Neuron (in vitro differentiated cells): ENCODE measurements around the gene FAF1.
"Not testable (repeated sequence)": the region's sequence is repeated elsewhere in the genome, so short reads cannot be mapped to it uniquely, and the experiment has no call there.

Experiments used
- H2AFZ ChIP-seq: one replicate; pipeline ENCODE4 v1.6.1; 2013; ENCODE audit warnings: low read depth, mild to moderate bottlenecking, inconsistent platforms, low read length, moderate library complexity
- H3K27me3 ChIP-seq: one replicate; pipeline ENCODE4 v1.6.1; 2013; ENCODE audit warnings: low read length; ENCODE audit not compliant: insufficient read depth
- H3K36me3 ChIP-seq: one replicate; pipeline ENCODE4 v1.6.1; 2013; ENCODE audit warnings: low read length; ENCODE audit not compliant: insufficient read depth
- H3K4me1 ChIP-seq: one replicate; pipeline ENCODE4 v1.6.1; 2013; ENCODE audit warnings: low read length; ENCODE audit not compliant: insufficient read depth
- H3K4me3 ChIP-seq: 2 replicates; pipeline ENCODE4 v1.5.1; 2013; ENCODE audit warnings: mild to moderate bottlenecking, low read length, moderate library complexity
- H3K9me3 ChIP-seq: one replicate; pipeline ENCODE4 v1.6.1; 2013; ENCODE audit warnings: low read length

The FAF1 gene

GRCh38 chr1:50832167-50832566 is 127.9 kb downstream of the FAF1 start:
- Histone ChIP-seq H3K9me3 (peaks cover 3% of the 10 kb centered on the region), H3K4me1 (no peaks in the 10 kb centered on the region), H2AFZ (no peak overlapping the region), H3K4me3 (no peak overlapping the region), H3K27me3 (no peaks in the 10 kb centered on the region), H3K36me3 (no peaks in the 10 kb centered on the region)

- H3K4me3 ChIP-seq, result no peak overlapping the region
- no peaks in the 10 kb centered on the region for H3K27me3 ChIP-seq
- peaks cover 3% of the 10 kb centered on the region for H3K9me3 ChIP-seq
- no peaks in the 10 kb centered on the region for H3K4me1 ChIP-seq
- no peaks in the 10 kb centered on the region for H3K36me3 ChIP-seq
- H2AFZ ChIP-seq, result no peak overlapping the region
These were observed 128.6 kb downstream of the FAF1 start for GRCh38 chr1:50831300-50832061.

GRCh38 chr1:50830621-50831020 is 129.4 kb downstream of the FAF1 start:
- Histone ChIP-seq H3K36me3 (no peaks in the 10 kb centered on the region), H3K4me1 (no peaks in the 10 kb centered on the region), H3K27me3 (no peaks in the 10 kb centered on the region), H2AFZ (no peak overlapping the region), H3K4me3 (no peak overlapping the region), H3K9me3 (peaks cover 3% of the 10 kb centered on the region)

GRCh38 chr1:50829014-50829958 is 130.8 kb downstream of the FAF1 start:
- no peaks in the 10 kb centered on the region for H3K4me1 ChIP-seq
- H3K36me3 ChIP-seq, result no peaks in the 10 kb centered on the region
- H3K27me3 ChIP-seq, result no peaks in the 10 kb centered on the region
- no peak overlapping the region for H3K4me3 ChIP-seq
- peaks cover 3% of the 10 kb centered on the region for H3K9me3 ChIP-seq
- no peak overlapping the region for H2AFZ ChIP-seq

GRCh38 chr1:50827546-50827945 is 132.5 kb downstream of the FAF1 start:
- H3K4me1 ChIP-seq, result no peaks in the 10 kb centered on the region
- no peaks in the 10 kb centered on the region for H3K27me3 ChIP-seq

GRCh38 chr1:50826792-50827191 is 133.3 kb downstream of the FAF1 start:
- H3K27me3 ChIP-seq, H2AFZ ChIP-seq, H3K36me3 ChIP-seq, H3K4me3 ChIP-seq, H3K9me3 ChIP-seq, H3K4me1 ChIP-seq: not testable (repeated sequence)

More at GRCh38 chr1:50827546-50827945, 132.5 kb downstream of the FAF1 start:
- H3K4me3 ChIP-seq, result no peak overlapping the region
- H3K36me3 ChIP-seq, result no peaks in the 10 kb centered on the region
- H3K9me3 ChIP-seq, result no peaks in the 10 kb centered on the region
- H2AFZ ChIP-seq, result no peak overlapping the region

- Histone ChIP-seq H3K9me3 (no peaks in the 10 kb centered on the region), H3K4me1 (no peaks in the 10 kb centered on the region), H3K36me3 (no peaks in the 10 kb centered on the region), H2AFZ (no peak overlapping the region), H3K4me3 (no peak overlapping the region), H3K27me3 (no peaks in the 10 kb centered on the region)
These were observed 137.9 kb downstream of the FAF1 start for GRCh38 chr1:50822035-50822776.

- Histone ChIP-seq H3K4me3 (no peak overlapping the region), H3K36me3 (no peaks in the 10 kb centered on the region), H2AFZ (no peak overlapping the region), H3K9me3 (peaks cover 2% of the 10 kb centered on the region), H3K27me3 (no peaks in the 10 kb centered on the region), H3K4me1 (no peaks in the 10 kb centered on the region)
These were observed 139.5 kb downstream of the FAF1 start for GRCh38 chr1:50820545-50820944.

GRCh38 chr1:50812346-50812745 is 147.7 kb downstream of the FAF1 start:
- H3K27me3 ChIP-seq, result no peaks in the 10 kb centered on the region
- no peaks in the 10 kb centered on the region for H3K4me1 ChIP-seq

GRCh38 chr1:50808296-50808695 is 151.8 kb downstream of the FAF1 start:
- H3K9me3 ChIP-seq, result no peaks in the 10 kb centered on the region
- no peaks in the 10 kb centered on the region for H3K27me3 ChIP-seq
- H3K36me3 ChIP-seq, result no peaks in the 10 kb centered on the region
- peaks cover 6% of the 10 kb centered on the region for H3K4me1 ChIP-seq
- H2AFZ ChIP-seq, result no peak overlapping the region
- H3K4me3 ChIP-seq, result no peak overlapping the region

More at GRCh38 chr1:50812346-50812745, 147.7 kb downstream of the FAF1 start:
- no peak overlapping the region for H3K4me3 ChIP-seq
- H3K36me3 ChIP-seq, result no peaks in the 10 kb centered on the region
- H2AFZ ChIP-seq, result no peak overlapping the region
- H3K9me3 ChIP-seq, result peaks cover 2% of the 10 kb centered on the region

GRCh38 chr1:50796272-50796671 is 163.8 kb downstream of the FAF1 start:
- H2AFZ ChIP-seq, result no peak overlapping the region
- no peak overlapping the region for H3K4me3 ChIP-seq
- no peaks in the 10 kb centered on the region for H3K27me3 ChIP-seq
- H3K9me3 ChIP-seq, result no peaks in the 10 kb centered on the region
- H3K4me1 ChIP-seq, result no peaks in the 10 kb centered on the region
- H3K36me3 ChIP-seq, result no peaks in the 10 kb centered on the region

- Histone ChIP-seq H3K27me3 (no peaks in the 10 kb centered on the region), H3K4me1 (no peaks in the 10 kb centered on the region), H2AFZ (no peak overlapping the region), H3K4me3 (no peak overlapping the region), H3K9me3 (no peaks in the 10 kb centered on the region), H3K36me3 (no peaks in the 10 kb centered on the region)
These were observed 166.5 kb downstream of the FAF1 start for GRCh38 chr1:50793521-50793920.

- no peaks in the 10 kb centered on the region for H3K27me3 ChIP-seq
- peaks cover 8% of the 10 kb centered on the region for H3K36me3 ChIP-seq
- no peaks in the 10 kb centered on the region for H3K4me1 ChIP-seq
- H3K9me3 ChIP-seq, result no peaks in the 10 kb centered on the region
- H3K4me3 ChIP-seq, result no peak overlapping the region
- H2AFZ ChIP-seq, result no peak overlapping the region
These were observed 172.8 kb downstream of the FAF1 start for GRCh38 chr1:50787266-50787665.
